ENCODE results near the gene ATXN10.
"Not testable (repeated sequence)": the region's sequence is repeated elsewhere in the genome, so short reads cannot be mapped to it uniquely, and the experiment has no call there.

ATXN10 gene

GRCh38 chr22:45714390-45714789 is 42.8 kb downstream of the ATXN10 start:
- not testable (repeated sequence) for DNase-seq

GRCh38 chr22:45717789-45718188 is 46.2 kb downstream of the ATXN10 start:
- peak; percentile 86 for DNase-seq

GRCh38 chr22:45718391-45718790 is 46.8 kb downstream of the ATXN10 start:
- DNase-seq: no peak

GRCh38 chr22:45720839-45721378 is 49.3 kb downstream of the ATXN10 start:
- no peak for DNase-seq

GRCh38 chr22:45722006-45722405 is 50.4 kb downstream of the ATXN10 start:
- DNase-seq: no peak

GRCh38 chr22:45726081-45726480 is 54.4 kb downstream of the ATXN10 start:
- no peak for DNase-seq

- DNase-seq: peak; percentile 9
Measured at GRCh38 chr22:45731041-45731797, 59.6 kb downstream of the ATXN10 start.

GRCh38 chr22:45731798-45732495 is 60.3 kb downstream of the ATXN10 start:
- peak; percentile 14 for DNase-seq

GRCh38 chr22:45735273-45735672 is 63.6 kb downstream of the ATXN10 start:
- DNase-seq: no peak

GRCh38 chr22:45738206-45738605 is 66.6 kb downstream of the ATXN10 start:
- peak; percentile 14 for DNase-seq

GRCh38 chr22:45740236-45740635 is 68.6 kb downstream of the ATXN10 start:
- no peak for DNase-seq

- peak; percentile 76 for DNase-seq
Measured at GRCh38 chr22:45742866-45743450, 71.3 kb downstream of the ATXN10 start.

- no peak for DNase-seq
Measured at GRCh38 chr22:45743687-45744086, 72.1 kb downstream of the ATXN10 start.

- DNase-seq: no peak
Measured at GRCh38 chr22:45744442-45744841, 72.8 kb downstream of the ATXN10 start.

- DNase-seq: no peak
Measured at GRCh38 chr22:45750626-45751025, 79.0 kb downstream of the ATXN10 start.

GRCh38 chr22:45752036-45752435 is 80.4 kb downstream of the ATXN10 start:
- no peak for DNase-seq

GRCh38 chr22:45754822-45755221 is 83.2 kb downstream of the ATXN10 start:
- DNase-seq: no peak

- no peak for DNase-seq
Measured at GRCh38 chr22:45756558-45756957, 84.9 kb downstream of the ATXN10 start.

- DNase-seq: no peak
Measured at GRCh38 chr22:45757068-45757467, 85.4 kb downstream of the ATXN10 start.

- DNase-seq: no peak
Measured at GRCh38 chr22:45757936-45758335, 86.3 kb downstream of the ATXN10 start.

- no peak for DNase-seq
Measured at GRCh38 chr22:45758603-45759002, 87.0 kb downstream of the ATXN10 start.

- DNase-seq: no peak
Measured at GRCh38 chr22:45760682-45761081, 89.0 kb downstream of the ATXN10 start.

GRCh38 chr22:45762545-45763235 is 91.1 kb downstream of the ATXN10 start:
- no peak for DNase-seq

Measured in HCEC 1CT (cell line).